SU-DHL-6 (cell line): ENCODE results near the gene GIMD1.

ENCODE experiments used
- CTCF ChIP-seq: fragments of 200-600 bp; sonication (generic); IDR thresholded peaks from one replicate; pipeline ENCODE4 v1.5.1; 2017; ENCODE audit warnings: antibody characterized with exemption, mild to moderate bottlenecking, low read length, moderate library complexity; ENCODE audit not compliant: insufficient read depth, poor library complexity, severe bottlenecking
- EZH2phosphoT487 ChIP-seq: fragments of 200-600 bp; sonication (generic), shearing (Covaris generic); conservative IDR thresholded peaks from 2 replicates; pipeline ENCODE4 v1.6.1; 2018; ENCODE audit warnings: mild to moderate bottlenecking, antibody characterized with exemption, low read length, moderate library complexity, mixed read lengths

GRCh38 chr4:106380179-106380578 is 11.6 kb upstream of the GIMD1 start:
- no peak for TF ChIP-seq CTCF
- no peak for TF ChIP-seq EZH2phosphoT487
